ENCODE measurements around the gene DOCK9.

- TF ChIP-seq TCF12 (IDR thresholded peaks at IDR 0.05) (no peak), TAF1 (IDR thresholded peaks at IDR 0.05; ENCODE audit: borderline replicate concordance, low read depth, low read length) (no peak), EP300 (IDR thresholded peaks at IDR 0.05; ENCODE audit: borderline replicate concordance in 1 of 2, low read depth in 1 of 2, low read length in 1 of 2) (no peak), USF2 (IDR thresholded peaks at IDR 0.05; ENCODE audit: borderline replicate concordance, low read depth, low read length) (no peak), REST (IDR thresholded peaks at IDR 0.05; ENCODE audit: low read depth, low read length) (no peak), JUND (IDR thresholded peaks at IDR 0.05) (no peak), CTCF (IDR thresholded peaks at IDR 0.05) (no peak), FOXJ3 (CRISPR knock-in tag; IDR thresholded peaks at IDR 0.05) (no peak), MXI1 (IDR thresholded peaks at IDR 0.05; ENCODE audit: low read depth, low read length) (no peak), PBX3 (IDR thresholded peaks at IDR 0.05) (no peak), POLR2AphosphoS5 (IDR thresholded peaks at IDR 0.05; ENCODE audit: low read depth, low read length) (no peak), RAD21 (IDR thresholded peaks at IDR 0.05; ENCODE audit: low read length) (no peak)
These were observed 29.6 kb upstream of the DOCK9 start for GRCh38 chr13:99007414-99007986.

Data from SK-N-SH (cell line).